ENCODE results near the gene LCN9. TPM values are rescaled to one million over a fixed set of nuclear protein-coding genes. Genes with fewer than 3 reads are reported as not detected.
A peak's percentile ranks its signal among the peaks of the same experiment; 100 is the strongest.

The LCN9 gene
- total and polyA plus RNA-seq, 9 of the 15 experiments (the other 6 are each of a cell fraction or from before 2014, with no cell fraction given): not detected

- DNase-seq (ENCODE audit: extremely low read depth in 1 of 4, low spot score in 3 of 4) (no peak), FAIRE-seq (no peak), ATAC-seq (peak; percentile 6; the same call in 1 of the 3 replicates)
- intact Hi-C loops (cut with micrococcal nuclease): no loop called here
- TF ChIP-seq ZBTB8A (IDR thresholded peaks at IDR 0.05; ENCODE audit: partially characterized antibody) (no peak), TGIF2 (CRISPR knock-in tag; IDR thresholded peaks at IDR 0.05) (no peak), NBN (IDR thresholded peaks at IDR 0.05; ENCODE audit: low read depth) (no peak), ZBTB43 (CRISPR knock-in tag; IDR thresholded peaks at IDR 0.05) (no peak)
- in situ Hi-C loops (cut with MboI): no loop called here
- Histone ChIP-seq H2AFZ (ENCODE audit: low read depth, low read length) (0 out of 2 replicates have a peak overlapping the region, but pooled peaks have one; percentile 45), H3K36me3 (ENCODE audit: control insufficient read depth, insufficient read depth, low read length) (no peaks in the 10 kb centered on the region), H3K4me2 (ENCODE audit: insufficient read depth, low read length) (no peak overlapping the region), H3K27ac (ENCODE audit: extremely low read depth, low read depth, low read length) (no peak overlapping the region), H3K9ac (ENCODE audit: insufficient read depth in 1 of 2, low read depth in 2 of 2, low read length in 2 of 2) (no peak overlapping the region), H3K79me2 (ENCODE audit: control insufficient read depth, insufficient read depth, low read length) (no peaks in the 10 kb centered on the region), H3K9me1 (ENCODE audit: control insufficient read depth, insufficient read depth, low read length) (no peaks in the 10 kb centered on the region), H3K4me1 (replicated peaks in 1 of 2; ENCODE audit: control insufficient read depth in 2 of 2, insufficient read depth in 2 of 2, low read length in 2 of 2) (peaks cover 0 to 52% of the 10 kb centered on the region in 2 experiments; a peak in 2 of 5 replicates), H3K9me3 (replicated peaks; ENCODE audit: control insufficient read depth, insufficient read depth, low read depth, low read length) (no peaks in the 10 kb centered on the region), H3K4me3 (no peak overlapping the region), H3K27me3 (ENCODE audit: control insufficient read depth in 2 of 2, insufficient read depth in 2 of 2, low read length in 2 of 2) (peaks cover 23 to 47% of the 10 kb centered on the region in 2 experiments; a peak in 4 of 5 replicates), H4K20me1 (replicated peaks; ENCODE audit: control insufficient read depth, insufficient read depth, low read length) (peaks cover 7% of the 10 kb centered on the region; the same call in 1 of the 2 replicates)
- no TSS peak for BruUV-seq (replicated peaks)
- POLR2A ChIA-PET: no interaction called here
- CTCF ChIA-PET (ENCODE audit: low intra/inter-chr PET ratio): no interaction called here
- 16% methylated on average over 21 of the region's 21 CpGs for WGBS (ENCODE audit: insufficient coverage, low coverage, missing lambda C conversion rate)
Measured at GRCh38 chr9:135698236-135698635, 35.1 kb downstream of the LCN9 start.

GRCh38 chr9:135698767-135699166 lies 35.7 kb downstream of the LCN9 start:
- H3K4me2 ChIP-seq (ENCODE audit: insufficient read depth, low read length): no peak overlapping the region
- no peak overlapping the region for H3K27ac ChIP-seq (ENCODE audit: extremely low read depth, low read depth, low read length)
- no peak for DNase-seq (ENCODE audit: extremely low read depth in 1 of 4, low spot score in 3 of 4)
- POLR2A ChIA-PET: no interaction called here
- no peak overlapping the region for H3K9ac ChIP-seq (ENCODE audit: insufficient read depth in 1 of 2, low read depth in 2 of 2, low read length in 2 of 2)
- H3K27me3 ChIP-seq (ENCODE audit: control insufficient read depth in 2 of 2, insufficient read depth in 2 of 2, low read length in 2 of 2): peaks cover 19 to 46% of the 10 kb centered on the region in 2 experiments; a peak in 4 of 5 replicates
- H3K4me1 ChIP-seq (replicated peaks in 1 of 2; ENCODE audit: control insufficient read depth in 2 of 2, insufficient read depth in 2 of 2, low read length in 2 of 2): peaks cover 0 to 54% of the 10 kb centered on the region in 2 experiments; a peak in 2 of 5 replicates
- BruUV-seq (replicated peaks): no TSS peak
- H2AFZ ChIP-seq (ENCODE audit: low read depth, low read length): 0 out of 2 replicates have a peak overlapping the region, but pooled peaks have one; percentile 45
- in situ Hi-C loops (cut with MboI) (no loop called here), intact Hi-C loops (cut with micrococcal nuclease) (no loop called here)
- H3K36me3 ChIP-seq (ENCODE audit: control insufficient read depth, insufficient read depth, low read length): no peaks in the 10 kb centered on the region
- no peak overlapping the region for H3K4me3 ChIP-seq
- 55% methylated on average over 17 of the region's 19 CpGs for WGBS (ENCODE audit: insufficient coverage, low coverage, missing lambda C conversion rate)
- H3K9me1 ChIP-seq (ENCODE audit: control insufficient read depth, insufficient read depth, low read length): no peaks in the 10 kb centered on the region
- peaks cover 7% of the 10 kb centered on the region; the same call in 1 of the 2 replicates for H4K20me1 ChIP-seq (replicated peaks; ENCODE audit: control insufficient read depth, insufficient read depth, low read length)
- no peak for FAIRE-seq
- no peaks in the 10 kb centered on the region for H3K79me2 ChIP-seq (ENCODE audit: control insufficient read depth, insufficient read depth, low read length)
- CTCF ChIA-PET (ENCODE audit: low intra/inter-chr PET ratio): no interaction called here
- ATAC-seq: no peak
- no peaks in the 10 kb centered on the region for H3K9me3 ChIP-seq (replicated peaks; ENCODE audit: control insufficient read depth, insufficient read depth, low read depth, low read length)
- TF ChIP-seq, protein P1, sequence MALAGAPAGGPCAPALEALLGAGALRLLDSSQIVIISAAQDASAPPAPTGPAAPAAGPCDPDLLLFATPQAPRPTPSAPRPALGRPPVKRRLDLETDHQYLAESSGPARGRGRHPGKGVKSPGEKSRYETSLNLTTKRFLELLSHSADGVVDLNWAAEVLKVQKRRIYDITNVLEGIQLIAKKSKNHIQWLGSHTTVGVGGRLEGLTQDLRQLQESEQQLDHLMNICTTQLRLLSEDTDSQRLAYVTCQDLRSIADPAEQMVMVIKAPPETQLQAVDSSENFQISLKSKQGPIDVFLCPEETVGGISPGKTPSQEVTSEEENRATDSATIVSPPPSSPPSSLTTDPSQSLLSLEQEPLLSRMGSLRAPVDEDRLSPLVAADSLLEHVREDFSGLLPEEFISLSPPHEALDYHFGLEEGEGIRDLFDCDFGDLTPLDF (CRISPR knock-in tag; IDR thresholded peaks at IDR 0.05): no peak
- TF ChIP-seq NR4A1 (CRISPR knock-in tag; IDR thresholded peaks at IDR 0.05) (no peak), NR4A1 (tag; IDR thresholded peaks at IDR 0.05) (no peak), SUPT5H (IDR thresholded peaks at IDR 0.05) (no peak), MAFF (IDR thresholded peaks at IDR 0.05; ENCODE audit: low read length) (no peak), TAF15 (IDR thresholded peaks at IDR 0.05; ENCODE audit: low read depth, low read length) (no peak)

Measured in K562 (cell line).